Rectal smooth muscle tissue (tissue), 1 donor: ENCODE data around the gene MERTK.
A peak's percentile ranks its signal among the peaks of the same experiment; 100 is the strongest.
"Not testable (repeated sequence)": the region's sequence is repeated elsewhere in the genome, so short reads cannot be mapped to it uniquely, and the experiment has no call there.

Experiments used
- H3K27ac ChIP-seq: one replicate; pipeline ENCODE4 v1.7.0; 2013; ENCODE audit warnings: low read depth, low read length, inconsistent platforms
- H3K27me3 ChIP-seq: one replicate; pipeline ENCODE4 v1.7.0; 2013; ENCODE audit warnings: low read length; ENCODE audit not compliant: control insufficient read depth, insufficient read depth
- H3K36me3 ChIP-seq: one replicate; pipeline ENCODE4 v1.7.0; 2013; ENCODE audit warnings: low read length; ENCODE audit not compliant: control insufficient read depth, insufficient read depth
- H3K4me1 ChIP-seq: one replicate; pipeline ENCODE4 v1.7.0; 2013; ENCODE audit warnings: low read length; ENCODE audit not compliant: control insufficient read depth, insufficient read depth
- H3K4me3 ChIP-seq: one replicate; pipeline ENCODE4 v1.7.0; 2013; ENCODE audit warnings: low read length
- H3K9ac ChIP-seq: one replicate; pipeline ENCODE4 v1.7.0; 2013; ENCODE audit warnings: low read length

The MERTK gene

GRCh38 chr2:112032689-112033465 is 134.5 kb downstream of the MERTK start:
- H3K9ac ChIP-seq = no peak overlapping the region
- no peaks in the 10 kb centered on the region for H3K36me3 ChIP-seq
- peak overlapping the region; percentile 32 for H3K4me3 ChIP-seq
- H3K27ac ChIP-seq = no peak overlapping the region
- H3K4me1 ChIP-seq = peaks cover 2% of the 10 kb centered on the region
- no peaks in the 10 kb centered on the region for H3K27me3 ChIP-seq

GRCh38 chr2:112033600-112033999 is 135.2 kb downstream of the MERTK start:
- no peaks in the 10 kb centered on the region for H3K36me3 ChIP-seq
- H3K4me3 ChIP-seq = no peak overlapping the region
- H3K27me3 ChIP-seq = no peaks in the 10 kb centered on the region
- no peak overlapping the region for H3K9ac ChIP-seq
- H3K27ac ChIP-seq = no peak overlapping the region
- peaks cover 2% of the 10 kb centered on the region for H3K4me1 ChIP-seq

GRCh38 chr2:112034924-112035323 is 136.5 kb downstream of the MERTK start:
- no peak overlapping the region for H3K27ac ChIP-seq
- no peak overlapping the region for H3K9ac ChIP-seq
- H3K36me3 ChIP-seq = no peaks in the 10 kb centered on the region
- H3K4me3 ChIP-seq = no peak overlapping the region
- peaks cover 2% of the 10 kb centered on the region for H3K4me1 ChIP-seq
- no peaks in the 10 kb centered on the region for H3K27me3 ChIP-seq

- Histone ChIP-seq H3K4me3 (no peak overlapping the region), H3K36me3 (no peaks in the 10 kb centered on the region), H3K9ac (no peak overlapping the region), H3K27me3 (no peaks in the 10 kb centered on the region), H3K4me1 (peaks cover 2% of the 10 kb centered on the region), H3K27ac (no peak overlapping the region)
Observed at GRCh38 chr2:112035786-112036185, 137.4 kb downstream of the MERTK start.

GRCh38 chr2:112039556-112039955 is 141.1 kb downstream of the MERTK start:
- not testable (repeated sequence) for H3K9ac ChIP-seq, H3K36me3 ChIP-seq, H3K4me3 ChIP-seq, H3K27me3 ChIP-seq, H3K4me1 ChIP-seq, H3K27ac ChIP-seq

- not testable (repeated sequence) for H3K27ac ChIP-seq, H3K27me3 ChIP-seq, H3K4me3 ChIP-seq, H3K9ac ChIP-seq, H3K36me3 ChIP-seq, H3K4me1 ChIP-seq
Observed at GRCh38 chr2:112040066-112040465, 141.7 kb downstream of the MERTK start.

- not testable (repeated sequence) for H3K4me1 ChIP-seq, H3K36me3 ChIP-seq, H3K9ac ChIP-seq, H3K27me3 ChIP-seq, H3K27ac ChIP-seq, H3K4me3 ChIP-seq
Observed at GRCh38 chr2:112041460-112041859, 143.1 kb downstream of the MERTK start.

GRCh38 chr2:112045446-112046014 is 147.1 kb downstream of the MERTK start:
- H3K27ac ChIP-seq = no peak overlapping the region

GRCh38 chr2:112046231-112046630 is 147.8 kb downstream of the MERTK start:
- Histone ChIP-seq H3K36me3 (no peaks in the 10 kb centered on the region), H3K4me1 (no peaks in the 10 kb centered on the region), H3K27ac (no peak overlapping the region), H3K9ac (no peak overlapping the region), H3K27me3 (no peaks in the 10 kb centered on the region), H3K4me3 (no peak overlapping the region)

More at GRCh38 chr2:112045446-112046014, 147.1 kb downstream of the MERTK start:
- Histone ChIP-seq H3K4me1 (no peaks in the 10 kb centered on the region), H3K4me3 (no peak overlapping the region), H3K27me3 (no peaks in the 10 kb centered on the region), H3K36me3 (no peaks in the 10 kb centered on the region), H3K9ac (no peak overlapping the region)

GRCh38 chr2:112047537-112048235 is 149.3 kb downstream of the MERTK start:
- Histone ChIP-seq H3K27me3 (no peaks in the 10 kb centered on the region), H3K4me1 (no peaks in the 10 kb centered on the region), H3K27ac (no peak overlapping the region), H3K9ac (no peak overlapping the region), H3K36me3 (no peaks in the 10 kb centered on the region), H3K4me3 (no peak overlapping the region)

- Histone ChIP-seq H3K9ac (no peak overlapping the region), H3K4me1 (no peaks in the 10 kb centered on the region), H3K36me3 (no peaks in the 10 kb centered on the region), H3K27ac (no peak overlapping the region), H3K4me3 (no peak overlapping the region), H3K27me3 (no peaks in the 10 kb centered on the region)
Observed at GRCh38 chr2:112048236-112048592, 149.8 kb downstream of the MERTK start.

GRCh38 chr2:112048887-112049286 is 150.5 kb downstream of the MERTK start:
- H3K36me3 ChIP-seq = no peaks in the 10 kb centered on the region
- no peak overlapping the region for H3K9ac ChIP-seq
- H3K4me1 ChIP-seq = peaks cover 6% of the 10 kb centered on the region
- H3K27ac ChIP-seq = no peak overlapping the region
- H3K27me3 ChIP-seq = no peaks in the 10 kb centered on the region
- H3K4me3 ChIP-seq = no peak overlapping the region
